Measurements from ENCODE around the gene SLC30A5.

The SLC30A5 gene

DNA sequence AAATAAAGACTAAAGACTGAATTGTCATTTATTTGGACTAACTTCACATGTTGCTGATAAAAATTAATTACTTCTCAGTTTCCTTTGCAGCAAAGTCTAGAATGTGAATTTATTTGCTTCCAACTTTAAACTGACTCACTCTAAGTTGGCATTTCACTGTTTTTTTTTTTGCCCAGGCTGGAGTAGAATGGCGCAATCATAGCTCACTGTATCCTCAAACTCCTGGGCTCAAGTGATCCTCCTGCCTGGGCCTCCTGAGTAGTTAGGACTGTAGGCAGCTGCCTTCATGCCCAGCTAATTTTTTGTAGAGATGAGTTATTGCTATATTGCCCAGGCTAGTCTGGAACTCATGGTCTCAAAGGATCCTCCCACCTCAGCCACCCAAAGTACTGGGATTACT lies 76.7 kb downstream of the SLC30A5 start:
- Histone ChIP-seq H3K4me1 (peaks cover 0 to 19% (median 12%) of the 10 kb centered on the region in 4 donors), H3K9me3 (no peaks in the 10 kb centered on the region), H3K27ac (no peak overlapping the region), H3K36me3 (peaks cover 7 to 43% (median 11%) of the 10 kb centered on the region in 3 donors), H3K27me3 (no peaks in the 10 kb centered on the region), H3K4me3 (no peak overlapping the region)
- intact Hi-C loops (cut with DNase I; ENCODE audit: low total_unique reads) = no loop called here
- TF ChIP-seq, protein P1, sequence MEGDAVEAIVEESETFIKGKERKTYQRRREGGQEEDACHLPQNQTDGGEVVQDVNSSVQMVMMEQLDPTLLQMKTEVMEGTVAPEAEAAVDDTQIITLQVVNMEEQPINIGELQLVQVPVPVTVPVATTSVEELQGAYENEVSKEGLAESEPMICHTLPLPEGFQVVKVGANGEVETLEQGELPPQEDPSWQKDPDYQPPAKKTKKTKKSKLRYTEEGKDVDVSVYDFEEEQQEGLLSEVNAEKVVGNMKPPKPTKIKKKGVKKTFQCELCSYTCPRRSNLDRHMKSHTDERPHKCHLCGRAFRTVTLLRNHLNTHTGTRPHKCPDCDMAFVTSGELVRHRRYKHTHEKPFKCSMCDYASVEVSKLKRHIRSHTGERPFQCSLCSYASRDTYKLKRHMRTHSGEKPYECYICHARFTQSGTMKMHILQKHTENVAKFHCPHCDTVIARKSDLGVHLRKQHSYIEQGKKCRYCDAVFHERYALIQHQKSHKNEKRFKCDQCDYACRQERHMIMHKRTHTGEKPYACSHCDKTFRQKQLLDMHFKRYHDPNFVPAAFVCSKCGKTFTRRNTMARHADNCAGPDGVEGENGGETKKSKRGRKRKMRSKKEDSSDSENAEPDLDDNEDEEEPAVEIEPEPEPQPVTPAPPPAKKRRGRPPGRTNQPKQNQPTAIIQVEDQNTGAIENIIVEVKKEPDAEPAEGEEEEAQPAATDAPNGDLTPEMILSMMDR (IDR thresholded peaks at IDR 0.05) = no peak
- DNase-seq = no peak

DNA sequence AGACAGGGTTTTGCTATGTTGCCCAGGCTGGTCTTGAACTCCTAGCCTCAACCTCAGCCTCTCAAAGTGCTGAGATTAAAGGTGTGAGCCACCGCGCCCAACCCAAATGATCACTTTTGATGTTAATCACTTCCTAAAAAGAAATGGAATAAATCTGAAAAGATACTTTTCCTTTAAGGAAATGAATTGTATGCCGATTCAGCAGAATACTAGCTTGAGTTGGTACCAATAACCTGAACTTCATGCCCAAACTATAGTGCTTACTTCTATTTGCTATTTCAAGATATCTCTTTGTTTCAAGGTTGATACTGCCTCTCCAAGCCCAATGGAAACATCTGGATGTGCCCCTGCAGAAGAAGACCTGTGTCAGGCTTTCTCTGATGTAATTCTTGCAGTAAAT lies 77.2 kb downstream of the SLC30A5 start:
- Histone ChIP-seq H3K4me1 (peaks cover 0 to 19% (median 12%) of the 10 kb centered on the region in 4 donors), H3K9me3 (no peaks in the 10 kb centered on the region), H3K36me3 (peaks cover 7 to 47% (median 11%) of the 10 kb centered on the region in 3 donors), H3K4me3 (no peak overlapping the region), H3K27ac (no peak overlapping the region), H3K27me3 (no peaks in the 10 kb centered on the region)
- TF ChIP-seq, protein P1 (IDR thresholded peaks at IDR 0.05) = no peak
- DNase-seq = no peak
- intact Hi-C loops (cut with DNase I; ENCODE audit: low total_unique reads) = no loop called here
